Tibial artery (tissue), 4 donors: ENCODE results near the gene MRPL36.

Source experiments
- DNase-seq, 2 donors: peaks; one replicate each; pipeline ENCODE4 v3.0.0-alpha.2; 2019
- H3K27ac ChIP-seq, 2 donors: fragments of 200-600 bp; sonication (generic) in 1 of 2; 1 replicate in 1 of 2; 2 replicates in 1 of 2; pipeline ENCODE4 v1.5.1; 2018 to 2019; ENCODE audit warnings: mild to moderate bottlenecking in 1 of 2
- H3K27me3 ChIP-seq, 2 donors: fragments of 200-600 bp; sonication (generic) in 1 of 2; one replicate each; pipeline versions ENCODE4 v1.5.1 to v1.6.0; 2016 to 2019
- H3K36me3 ChIP-seq, 3 donors: fragments of 200-600 bp; sonication (generic) in 2 of 3; one replicate each; pipeline ENCODE4 v1.5.1; 2016 to 2019; ENCODE audit warnings: mild to moderate bottlenecking in 2 of 3
- H3K4me1 ChIP-seq, 4 donors: fragments of 200-600 bp; sonication (generic) in 2 of 4; 1 replicate in 3 of 4; 2 replicates in 1 of 4; pipeline ENCODE4 v1.5.1; 2016 to 2019
- H3K4me3 ChIP-seq, 2 donors: fragments of 200-600 bp; sonication (generic) in 1 of 2; 1 replicate in 1 of 2; 2 replicates in 1 of 2; pipeline ENCODE4 v1.5.1; 2018 to 2019; ENCODE audit warnings: mild to moderate bottlenecking in 2 of 2
- H3K9me3 ChIP-seq, 3 donors: fragments of 200-600 bp; sonication (generic) in 1 of 3; one replicate each; pipeline ENCODE4 v1.5.1; 2016 to 2019
- CTCF ChIP-seq, 2 experiments: fragments of 200-600 bp in 1 of 2; fragments of 450-650 bp in 1 of 2; IDR thresholded peaks; one replicate each; pipeline ENCODE4 v1.5.1; 2017 to 2019; ENCODE audit warnings: antibody characterized with exemption in 2 of 2, mild to moderate bottlenecking in 1 of 2, moderate library complexity in 1 of 2
- intact Hi-C: fragments of 100-400 bp; cut with DNase I; formaldehyde crosslinking; loops from one replicate; pipeline ENCODE4 v1.15.0; 2023; ENCODE audit warnings: low total_unique reads

Gene MRPL36

DNA sequence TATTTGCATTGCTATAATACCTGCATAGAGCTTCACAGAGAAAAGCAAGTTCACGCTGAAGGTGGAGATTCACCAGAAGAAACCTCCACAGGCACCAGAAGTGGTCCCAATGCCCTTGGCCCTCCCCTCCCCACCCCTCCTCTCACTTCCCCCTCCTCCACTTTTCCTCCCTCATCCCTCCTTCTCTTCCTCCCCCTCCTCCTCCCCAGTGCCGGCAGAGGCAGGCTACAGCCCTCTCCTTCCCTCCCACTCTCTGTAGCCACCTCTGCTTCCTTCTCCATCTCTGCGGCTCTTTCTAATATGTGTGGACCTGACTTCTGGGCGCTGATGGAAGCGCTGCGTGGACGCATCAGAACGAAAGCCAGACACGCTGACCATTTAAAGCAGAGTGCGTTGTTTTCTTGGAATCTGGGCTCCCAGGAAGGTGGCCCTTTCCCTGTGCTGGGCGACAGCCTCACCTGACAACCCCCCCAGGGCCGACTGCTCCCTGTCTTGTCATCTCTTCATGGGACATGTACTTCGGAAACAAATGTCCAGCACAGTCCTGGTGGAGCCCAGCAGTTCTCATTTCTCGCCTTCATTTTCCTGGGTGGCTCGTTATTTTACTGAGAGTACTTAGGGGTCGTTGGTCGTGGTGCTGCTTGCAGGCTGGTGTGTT is 31.1 kb upstream of the MRPL36 start:
- intact Hi-C loops, result no loop called here

DNA sequence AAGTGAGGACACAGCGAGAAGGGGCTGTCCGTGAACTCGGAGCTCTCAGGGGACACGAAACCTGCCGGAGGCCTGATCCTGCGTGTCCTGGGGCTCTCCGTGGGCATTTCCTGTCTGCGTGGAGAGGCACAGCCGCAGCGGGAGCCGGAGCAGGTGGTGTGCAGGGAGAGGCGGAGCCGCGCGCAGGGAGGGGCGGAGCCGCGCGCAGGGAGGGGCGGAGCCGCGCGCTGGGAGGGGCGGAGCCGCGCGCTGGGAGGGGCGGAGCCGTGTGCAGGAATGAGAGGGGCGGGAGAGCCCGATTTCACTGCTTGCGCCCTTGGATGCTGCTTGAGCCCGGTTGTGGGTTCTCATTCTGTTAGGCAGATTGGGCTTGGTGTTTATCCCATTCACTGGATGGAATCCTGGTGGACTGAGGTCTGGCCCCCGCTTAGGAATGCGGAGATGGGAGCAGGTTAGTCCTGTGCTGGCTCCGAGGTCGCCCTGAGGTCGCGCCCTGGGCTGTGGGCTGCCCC is 28.3 kb upstream of the MRPL36 start:
- no peak for TF ChIP-seq CTCF (IDR thresholded peaks at IDR 0.05)
- DNase-seq, result no peak
- Histone ChIP-seq H3K4me1 (no peaks in the 10 kb centered on the region), H3K36me3 (peaks cover 3 to 41% (median 33%) of the 10 kb centered on the region in 3 donors), H3K9me3 (no peaks in the 10 kb centered on the region), H3K4me3 (no peak overlapping the region), H3K27me3 (no peaks in the 10 kb centered on the region), H3K27ac (no peak overlapping the region)
- intact Hi-C loops, result no loop called here

More for the DNA sequence above, 31.1 kb upstream of the MRPL36 start:
- no peaks in the 10 kb centered on the region for H3K9me3 ChIP-seq
- peaks cover 3 to 13% (median 10%) of the 10 kb centered on the region in 3 donors for H3K36me3 ChIP-seq
- H3K4me3 ChIP-seq, result no peak overlapping the region
- DNase-seq, result no peak
- H3K27ac ChIP-seq, result no peak overlapping the region
- TF ChIP-seq CTCF (IDR thresholded peaks at IDR 0.05), result no peak
- H3K4me1 ChIP-seq, result no peaks in the 10 kb centered on the region
- peaks cover 0 to 10% of the 10 kb centered on the region in 2 donors for H3K27me3 ChIP-seq

DNA sequence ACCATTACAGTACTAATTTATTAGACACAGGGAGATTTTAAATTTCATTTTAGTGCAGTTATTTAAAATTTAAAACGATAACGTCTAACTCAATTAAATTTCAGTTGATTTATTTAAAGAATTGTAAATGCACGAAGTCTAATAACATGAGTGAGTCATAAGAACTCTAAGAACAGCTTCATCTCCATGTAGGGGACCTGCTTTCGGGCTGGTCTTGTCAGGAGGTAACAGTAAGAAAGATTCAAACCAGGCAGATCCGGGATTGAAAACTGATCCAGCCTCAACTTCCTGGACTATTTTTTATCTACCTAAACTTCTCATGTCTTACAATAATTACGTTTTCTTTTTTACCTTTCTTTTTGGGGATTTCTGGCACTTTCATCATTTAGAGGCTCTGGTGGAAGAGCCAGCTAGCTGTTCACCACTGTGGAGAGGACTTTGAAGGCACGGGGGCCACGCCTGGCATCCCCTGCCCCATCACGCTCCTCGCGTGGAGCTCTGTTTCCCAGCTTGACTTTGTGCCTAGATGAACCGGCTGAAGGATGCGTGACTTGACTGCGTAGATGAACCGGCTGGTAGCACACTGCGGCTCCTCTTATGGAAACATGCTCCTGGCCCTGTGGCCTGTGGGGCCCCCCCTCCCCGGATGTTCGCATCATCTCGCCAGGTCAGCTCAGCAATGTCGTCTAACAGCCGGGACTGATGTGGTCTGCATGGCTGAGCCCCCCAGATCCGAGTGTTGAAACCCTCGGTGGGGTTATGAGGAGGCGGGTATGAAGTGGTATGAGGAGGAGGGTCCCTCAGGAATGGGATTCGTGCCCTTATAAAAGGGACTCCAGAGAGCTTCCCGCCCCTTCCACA is 27.6 kb upstream of the MRPL36 start:
- no peak for DNase-seq

GRCh38 chr5:1826235-1826980 is 26.8 kb upstream of the MRPL36 start:
- DNase-seq, result no peak

More for the DNA sequence above, 27.6 kb upstream of the MRPL36 start:
- Histone ChIP-seq H3K27ac (no peak overlapping the region), H3K27me3 (no peaks in the 10 kb centered on the region), H3K36me3 (peaks cover 3 to 48% (median 38%) of the 10 kb centered on the region in 3 donors), H3K9me3 (no peaks in the 10 kb centered on the region), H3K4me3 (no peak overlapping the region), H3K4me1 (no peaks in the 10 kb centered on the region)
- intact Hi-C loops, result no loop called here
- TF ChIP-seq CTCF (IDR thresholded peaks at IDR 0.05), result no peak

More at GRCh38 chr5:1826235-1826980, 26.8 kb upstream of the MRPL36 start:
- intact Hi-C loops, result no loop called here
- no peak for TF ChIP-seq CTCF (IDR thresholded peaks at IDR 0.05)
- H3K27me3 ChIP-seq, result no peaks in the 10 kb centered on the region
- no peak overlapping the region for H3K4me3 ChIP-seq
- H3K36me3 ChIP-seq, result peaks cover 8 to 56% (median 46%) of the 10 kb centered on the region in 3 donors
- H3K27ac ChIP-seq, result no peak overlapping the region
- H3K9me3 ChIP-seq, result no peaks in the 10 kb centered on the region
- H3K4me1 ChIP-seq, result no peaks in the 10 kb centered on the region
